Effector memory CD8-positive, alpha-beta T cell (primary cell): ENCODE data around the gene TBC1D22A.
A peak's percentile ranks its signal among the peaks of the same experiment; 100 is the strongest.

Experiments
- ATAC-seq: fragments of 150-1000 bp; cut with Tn5 transposase; replicated peaks from 2 replicates; pipeline ENCODE4 v1.10.0; 2021; ENCODE audit warnings: mild to moderate bottlenecking, moderate library complexity
- DNase-seq, 3 experiments: peaks; one replicate each; pipeline ENCODE4 v3.0.0; 2021
- H3K27ac Mint-ChIP-seq, 2 donors: one replicate each; pipeline ENCODE4 v1.8.0; 2022; ENCODE audit warnings: mild to moderate bottlenecking in 2 of 2, mixed read lengths in 2 of 2, moderate library complexity in 2 of 2
- H3K27me3 Mint-ChIP-seq, 2 donors: one replicate each; pipeline ENCODE4 v1.8.0; 2022; ENCODE audit warnings: mixed read lengths in 2 of 2
- H3K36me3 Mint-ChIP-seq: one replicate; pipeline ENCODE4 v1.8.0; 2022; ENCODE audit warnings: mild to moderate bottlenecking, moderate library complexity, mixed read lengths; ENCODE audit not compliant: insufficient read depth
- H3K4me1 Mint-ChIP-seq, 2 donors: one replicate each; pipeline ENCODE4 v1.8.0; 2022; ENCODE audit warnings: low read depth in 2 of 2, mixed read lengths in 2 of 2
- H3K4me3 Mint-ChIP-seq, 2 donors: one replicate each; pipeline ENCODE4 v1.8.0; 2022; ENCODE audit warnings: mild to moderate bottlenecking in 2 of 2, mixed read lengths in 2 of 2, moderate library complexity in 2 of 2
- H3K9me3 Mint-ChIP-seq, 2 donors: one replicate each; pipeline ENCODE4 v1.8.0; 2022; ENCODE audit warnings: mixed read lengths in 2 of 2

The TBC1D22A gene

GRCh38 chr22:46855681-46856080 is 93.2 kb downstream of the TBC1D22A start:
- DNase-seq (no peak), ATAC-seq (no peak)
- H3K9me3 Mint-ChIP-seq = no peaks in the 10 kb centered on the region
- peaks cover 41 to 58% of the 10 kb centered on the region in 2 donors for H3K4me1 Mint-ChIP-seq
- H3K4me3 Mint-ChIP-seq = no peak overlapping the region
- peak overlapping the region in 1 of 2 donors; percentile 76 for H3K27ac Mint-ChIP-seq
- peaks cover 3% of the 10 kb centered on the region for H3K36me3 Mint-ChIP-seq
- no peaks in the 10 kb centered on the region for H3K27me3 Mint-ChIP-seq

- Mint-ChIP-seq H3K9me3 (no peaks in the 10 kb centered on the region), H3K36me3 (peaks cover 3% of the 10 kb centered on the region), H3K27ac (peak overlapping the region in 1 of 2 donors; percentile 76), H3K4me3 (no peak overlapping the region), H3K27me3 (no peaks in the 10 kb centered on the region), H3K4me1 (peaks cover 34 to 52% of the 10 kb centered on the region in 2 donors)
- no peak for ATAC-seq
- DNase-seq = no peak
Measured at GRCh38 chr22:46856661-46857060, 94.2 kb downstream of the TBC1D22A start.

- no peaks in the 10 kb centered on the region for H3K9me3 Mint-ChIP-seq
- H3K27ac Mint-ChIP-seq = peak overlapping the region in 1 of 2 donors; percentile 76
- H3K4me3 Mint-ChIP-seq = no peak overlapping the region
- peaks cover 38 to 56% of the 10 kb centered on the region in 2 donors for H3K4me1 Mint-ChIP-seq
- H3K36me3 Mint-ChIP-seq = peaks cover 3% of the 10 kb centered on the region
- no peak for DNase-seq
- ATAC-seq = no peak
- H3K27me3 Mint-ChIP-seq = no peaks in the 10 kb centered on the region
Measured at GRCh38 chr22:46857142-46857884, 94.9 kb downstream of the TBC1D22A start.

GRCh38 chr22:46857885-46858143 is 95.4 kb downstream of the TBC1D22A start:
- peaks cover under 1% of the 10 kb centered on the region for H3K36me3 Mint-ChIP-seq
- DNase-seq (no peak), ATAC-seq (no peak)
- H3K27me3 Mint-ChIP-seq = no peaks in the 10 kb centered on the region
- peaks cover 40 to 54% of the 10 kb centered on the region in 2 donors for H3K4me1 Mint-ChIP-seq
- no peaks in the 10 kb centered on the region for H3K9me3 Mint-ChIP-seq
- H3K4me3 Mint-ChIP-seq = no peak overlapping the region
- H3K27ac Mint-ChIP-seq = no peak overlapping the region

GRCh38 chr22:46858181-46858771 is 95.8 kb downstream of the TBC1D22A start:
- ATAC-seq (no peak), DNase-seq (no peak)
- H3K27ac Mint-ChIP-seq = peak overlapping the region in 1 of 2 donors; percentile 60
- H3K27me3 Mint-ChIP-seq = no peaks in the 10 kb centered on the region
- H3K36me3 Mint-ChIP-seq = no peaks in the 10 kb centered on the region
- no peak overlapping the region for H3K4me3 Mint-ChIP-seq
- peaks cover 40 to 50% of the 10 kb centered on the region in 2 donors for H3K4me1 Mint-ChIP-seq
- no peaks in the 10 kb centered on the region for H3K9me3 Mint-ChIP-seq

- H3K9me3 Mint-ChIP-seq = no peaks in the 10 kb centered on the region
- no peak overlapping the region for H3K4me3 Mint-ChIP-seq
- H3K27ac Mint-ChIP-seq = no peak overlapping the region
- peaks cover 4% of the 10 kb centered on the region for H3K36me3 Mint-ChIP-seq
- ATAC-seq = no peak
- no peaks in the 10 kb centered on the region for H3K27me3 Mint-ChIP-seq
- H3K4me1 Mint-ChIP-seq = peaks cover 29 to 39% of the 10 kb centered on the region in 2 donors
- no peak for DNase-seq
Measured at GRCh38 chr22:46860562-46860961, 98.1 kb downstream of the TBC1D22A start.

- H3K36me3 Mint-ChIP-seq = peaks cover 4% of the 10 kb centered on the region
- ATAC-seq = no peak
- no peaks in the 10 kb centered on the region for H3K9me3 Mint-ChIP-seq
- no peak for DNase-seq
- H3K27me3 Mint-ChIP-seq = no peaks in the 10 kb centered on the region
- H3K4me3 Mint-ChIP-seq = no peak overlapping the region
- H3K4me1 Mint-ChIP-seq = peaks cover 24 to 35% of the 10 kb centered on the region in 2 donors
- no peak overlapping the region for H3K27ac Mint-ChIP-seq
Measured at GRCh38 chr22:46861468-46862367, 99.3 kb downstream of the TBC1D22A start.

- ATAC-seq = no peak
- no peak overlapping the region for H3K4me3 Mint-ChIP-seq
- peaks cover 20 to 25% of the 10 kb centered on the region in 2 donors for H3K4me1 Mint-ChIP-seq
- H3K36me3 Mint-ChIP-seq = peaks cover 8% of the 10 kb centered on the region
- no peak for DNase-seq
- no peaks in the 10 kb centered on the region for H3K9me3 Mint-ChIP-seq
- no peak overlapping the region for H3K27ac Mint-ChIP-seq
- H3K27me3 Mint-ChIP-seq = no peaks in the 10 kb centered on the region
Measured at GRCh38 chr22:46862418-46863324, 100.2 kb downstream of the TBC1D22A start.

GRCh38 chr22:46863794-46864193 is 101.3 kb downstream of the TBC1D22A start:
- no peaks in the 10 kb centered on the region for H3K9me3 Mint-ChIP-seq
- no peaks in the 10 kb centered on the region for H3K27me3 Mint-ChIP-seq
- H3K36me3 Mint-ChIP-seq = peaks cover 8% of the 10 kb centered on the region
- H3K27ac Mint-ChIP-seq = no peak overlapping the region
- DNase-seq = no peak
- peaks cover 16 to 17% of the 10 kb centered on the region in 2 donors for H3K4me1 Mint-ChIP-seq
- ATAC-seq = no peak
- H3K4me3 Mint-ChIP-seq = no peak overlapping the region

- no peak for DNase-seq
- H3K27ac Mint-ChIP-seq = peak overlapping the region in 1 of 2 donors; percentile 18
- H3K9me3 Mint-ChIP-seq = no peaks in the 10 kb centered on the region
- H3K4me3 Mint-ChIP-seq = no peak overlapping the region
- H3K4me1 Mint-ChIP-seq = peaks cover 21 to 22% of the 10 kb centered on the region in 2 donors
- H3K27me3 Mint-ChIP-seq = no peaks in the 10 kb centered on the region
- ATAC-seq = no peak
- H3K36me3 Mint-ChIP-seq = peaks cover 8% of the 10 kb centered on the region
Measured at GRCh38 chr22:46864314-46865051, 102.0 kb downstream of the TBC1D22A start.

GRCh38 chr22:46865052-46865434 is 102.6 kb downstream of the TBC1D22A start:
- DNase-seq = no peak
- Mint-ChIP-seq H3K4me1 (peaks cover 21 to 22% of the 10 kb centered on the region in 2 donors), H3K9me3 (no peaks in the 10 kb centered on the region), H3K27ac (peak overlapping the region in 1 of 2 donors; percentile 18), H3K36me3 (peaks cover 8% of the 10 kb centered on the region), H3K27me3 (no peaks in the 10 kb centered on the region), H3K4me3 (no peak overlapping the region)
- no peak for ATAC-seq

GRCh38 chr22:46865642-46866041 is 103.2 kb downstream of the TBC1D22A start:
- peak overlapping the region in 1 of 2 donors; percentile 23 for H3K27ac Mint-ChIP-seq

More at GRCh38 chr22:46865642-46866041, 103.2 kb downstream of the TBC1D22A start:
- no peaks in the 10 kb centered on the region for H3K27me3 Mint-ChIP-seq
- peaks cover 19 to 21% of the 10 kb centered on the region in 2 donors for H3K4me1 Mint-ChIP-seq
- no peak for ATAC-seq
- no peak for DNase-seq
- no peaks in the 10 kb centered on the region for H3K9me3 Mint-ChIP-seq
- peaks cover 8% of the 10 kb centered on the region for H3K36me3 Mint-ChIP-seq
- no peak overlapping the region for H3K4me3 Mint-ChIP-seq
